ENCODE data around the gene TBX1. TPM values are rescaled to one million over a fixed set of nuclear protein-coding genes. Genes with fewer than 3 reads are reported as not detected.

Gene TBX1
- total RNA-seq, 2 experiments from 2014 or later, result 0.23 TPM; not detected in 1

GRCh38 chr22:19745155-19746101 lies 15.2 kb upstream of the TBX1 start:
- no peak overlapping the region for H3K4me3 ChIP-seq (ENCODE audit: low read depth, low read length, poor library complexity, severe bottlenecking)
- no peaks in the 10 kb centered on the region for H3K36me3 ChIP-seq (ENCODE audit: insufficient read depth, low read length)
- TF ChIP-seq, protein P1, sequence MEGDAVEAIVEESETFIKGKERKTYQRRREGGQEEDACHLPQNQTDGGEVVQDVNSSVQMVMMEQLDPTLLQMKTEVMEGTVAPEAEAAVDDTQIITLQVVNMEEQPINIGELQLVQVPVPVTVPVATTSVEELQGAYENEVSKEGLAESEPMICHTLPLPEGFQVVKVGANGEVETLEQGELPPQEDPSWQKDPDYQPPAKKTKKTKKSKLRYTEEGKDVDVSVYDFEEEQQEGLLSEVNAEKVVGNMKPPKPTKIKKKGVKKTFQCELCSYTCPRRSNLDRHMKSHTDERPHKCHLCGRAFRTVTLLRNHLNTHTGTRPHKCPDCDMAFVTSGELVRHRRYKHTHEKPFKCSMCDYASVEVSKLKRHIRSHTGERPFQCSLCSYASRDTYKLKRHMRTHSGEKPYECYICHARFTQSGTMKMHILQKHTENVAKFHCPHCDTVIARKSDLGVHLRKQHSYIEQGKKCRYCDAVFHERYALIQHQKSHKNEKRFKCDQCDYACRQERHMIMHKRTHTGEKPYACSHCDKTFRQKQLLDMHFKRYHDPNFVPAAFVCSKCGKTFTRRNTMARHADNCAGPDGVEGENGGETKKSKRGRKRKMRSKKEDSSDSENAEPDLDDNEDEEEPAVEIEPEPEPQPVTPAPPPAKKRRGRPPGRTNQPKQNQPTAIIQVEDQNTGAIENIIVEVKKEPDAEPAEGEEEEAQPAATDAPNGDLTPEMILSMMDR (conservative IDR thresholded peaks at IDR 0.05; ENCODE audit: low read length), result no peak
- TF ChIP-seq EZH2phosphoT487 (IDR thresholded peaks at IDR 0.05; ENCODE audit: borderline replicate concordance, low read depth, low read length), result no peak
- ChIA-PET POLR2A (no interaction called here), CTCF (ENCODE audit: unreplicated experiment) (interaction anchor here (1.0 kb wide), 1 partner anchor 28 kb away, joined by 3 read pairs; no protein-coding TSS in a partner anchor)
- H2AFZ ChIP-seq (ENCODE audit: low read length), result no peak overlapping the region
- no peak for DNase-seq (ENCODE audit: low spot score)
- no TSS peak for BruUV-seq (replicated peaks)
- H4K20me1 ChIP-seq (ENCODE audit: insufficient read depth, low read length), result no peaks in the 10 kb centered on the region
- H3K27ac ChIP-seq (ENCODE audit: low read depth, low read length, poor library complexity, severe bottlenecking), result no peak overlapping the region
- H3K79me2 ChIP-seq (ENCODE audit: insufficient read depth, low read depth, low read length), result no peaks in the 10 kb centered on the region
- no peaks in the 10 kb centered on the region for H3K9me2 ChIP-seq (ENCODE audit: insufficient read depth, low read length)
- H3K4me2 ChIP-seq (ENCODE audit: low read length), result no peak overlapping the region
- H3K9me3 ChIP-seq (ENCODE audit: low read length), result no peaks in the 10 kb centered on the region
- intact Hi-C loops (cut with micrococcal nuclease; ENCODE audit: unreplicated experiment), result no loop called here
- H3K4me1 ChIP-seq (ENCODE audit: insufficient read depth, low read length, poor library complexity, severe bottlenecking), result no peaks in the 10 kb centered on the region

DNA sequence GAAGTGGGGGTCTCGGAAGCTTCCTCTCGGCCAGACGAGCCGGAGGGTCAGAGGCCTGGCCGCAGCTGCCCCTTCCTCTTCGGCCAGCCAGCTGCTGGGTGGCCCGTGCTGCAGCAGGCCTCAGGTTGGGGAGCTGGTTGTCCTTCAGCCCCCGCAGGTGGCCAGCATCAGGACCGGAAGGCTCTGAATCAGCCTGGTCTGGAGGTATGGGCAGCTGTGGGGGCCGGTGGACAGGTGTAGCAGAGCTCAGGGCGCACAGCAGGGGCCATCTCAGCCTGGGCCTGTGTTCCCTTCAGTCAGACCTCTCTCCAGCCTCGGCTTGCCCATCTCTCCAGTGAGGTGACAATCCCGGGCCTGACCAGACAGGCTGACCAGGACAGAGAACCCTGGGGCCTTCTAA lies 13.9 kb upstream of the TBX1 start:
- Histone ChIP-seq H3K4me3 (ENCODE audit: low read depth, low read length, poor library complexity, severe bottlenecking) (no peak overlapping the region), H3K4me1 (ENCODE audit: insufficient read depth, low read length, poor library complexity, severe bottlenecking) (no peaks in the 10 kb centered on the region), H3K9me2 (ENCODE audit: insufficient read depth, low read length) (no peaks in the 10 kb centered on the region), H2AFZ (ENCODE audit: low read length) (no peak overlapping the region), H3K27ac (ENCODE audit: low read depth, low read length, poor library complexity, severe bottlenecking) (no peak overlapping the region), H3K79me2 (ENCODE audit: insufficient read depth, low read depth, low read length) (no peaks in the 10 kb centered on the region), H3K4me2 (ENCODE audit: low read length) (no peak overlapping the region), H3K36me3 (ENCODE audit: insufficient read depth, low read length) (no peaks in the 10 kb centered on the region), H4K20me1 (ENCODE audit: insufficient read depth, low read length) (no peaks in the 10 kb centered on the region), H3K9me3 (ENCODE audit: low read length) (no peaks in the 10 kb centered on the region)
- intact Hi-C loops (cut with micrococcal nuclease; ENCODE audit: unreplicated experiment), result no loop called here
- BruUV-seq (replicated peaks), result no TSS peak
- ChIA-PET POLR2A (no interaction called here), CTCF (ENCODE audit: unreplicated experiment) (no interaction called here)
- TF ChIP-seq EZH2phosphoT487 (IDR thresholded peaks at IDR 0.05; ENCODE audit: borderline replicate concordance, low read depth, low read length), result no peak
- TF ChIP-seq, protein P1 (conservative IDR thresholded peaks at IDR 0.05; ENCODE audit: low read length), result no peak
- no peak for DNase-seq (ENCODE audit: low spot score)

DNA sequence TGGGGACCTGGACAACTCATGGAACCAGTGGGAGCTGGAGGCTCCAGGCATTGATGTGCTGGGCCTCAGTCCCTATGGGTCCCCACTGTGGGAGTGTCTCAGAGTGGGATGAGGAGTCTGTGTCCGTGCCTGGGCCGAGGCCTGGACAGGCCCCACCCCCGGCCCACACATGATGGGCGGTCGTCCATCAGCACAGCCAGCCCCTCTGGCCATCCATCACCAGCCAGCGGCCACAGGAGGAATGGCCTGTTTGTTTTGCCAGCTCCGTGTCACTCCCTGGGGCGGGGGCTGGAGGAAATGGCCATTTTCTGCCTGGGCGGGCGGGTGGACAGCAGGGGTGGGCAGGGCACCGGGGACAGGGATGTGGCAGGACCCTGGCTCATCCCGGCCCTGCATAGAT lies 13.0 kb upstream of the TBX1 start:
- no TSS peak for BruUV-seq (replicated peaks)
- POLR2A ChIA-PET, result no interaction called here
- Histone ChIP-seq H4K20me1 (ENCODE audit: insufficient read depth, low read length) (no peaks in the 10 kb centered on the region), H3K9me2 (ENCODE audit: insufficient read depth, low read length) (no peaks in the 10 kb centered on the region), H3K79me2 (ENCODE audit: insufficient read depth, low read depth, low read length) (no peaks in the 10 kb centered on the region), H2AFZ (ENCODE audit: low read length) (no peak overlapping the region), H3K4me3 (ENCODE audit: low read depth, low read length, poor library complexity, severe bottlenecking) (no peak overlapping the region), H3K27ac (ENCODE audit: low read depth, low read length, poor library complexity, severe bottlenecking) (no peak overlapping the region), H3K4me2 (ENCODE audit: low read length) (no peak overlapping the region), H3K4me1 (ENCODE audit: insufficient read depth, low read length, poor library complexity, severe bottlenecking) (no peaks in the 10 kb centered on the region), H3K9me3 (ENCODE audit: low read length) (no peaks in the 10 kb centered on the region), H3K36me3 (ENCODE audit: insufficient read depth, low read length) (no peaks in the 10 kb centered on the region)
- intact Hi-C loops (cut with micrococcal nuclease; ENCODE audit: unreplicated experiment), result no loop called here
- CTCF ChIA-PET (ENCODE audit: unreplicated experiment), result no interaction called here
- no peak for TF ChIP-seq EZH2phosphoT487 (IDR thresholded peaks at IDR 0.05; ENCODE audit: borderline replicate concordance, low read depth, low read length)
- TF ChIP-seq, protein P1 (conservative IDR thresholded peaks at IDR 0.05; ENCODE audit: low read length), result no peak
- DNase-seq (ENCODE audit: low spot score), result no peak
